Measurements from ENCODE around the gene SPATS2L. TPM values are rescaled to one million over a fixed set of nuclear protein-coding genes. Genes with fewer than 3 reads are reported as not detected.

The SPATS2L gene
- total RNA-seq, 2 donors from 2014 or later = 40.3 to 89.9 TPM

DNA sequence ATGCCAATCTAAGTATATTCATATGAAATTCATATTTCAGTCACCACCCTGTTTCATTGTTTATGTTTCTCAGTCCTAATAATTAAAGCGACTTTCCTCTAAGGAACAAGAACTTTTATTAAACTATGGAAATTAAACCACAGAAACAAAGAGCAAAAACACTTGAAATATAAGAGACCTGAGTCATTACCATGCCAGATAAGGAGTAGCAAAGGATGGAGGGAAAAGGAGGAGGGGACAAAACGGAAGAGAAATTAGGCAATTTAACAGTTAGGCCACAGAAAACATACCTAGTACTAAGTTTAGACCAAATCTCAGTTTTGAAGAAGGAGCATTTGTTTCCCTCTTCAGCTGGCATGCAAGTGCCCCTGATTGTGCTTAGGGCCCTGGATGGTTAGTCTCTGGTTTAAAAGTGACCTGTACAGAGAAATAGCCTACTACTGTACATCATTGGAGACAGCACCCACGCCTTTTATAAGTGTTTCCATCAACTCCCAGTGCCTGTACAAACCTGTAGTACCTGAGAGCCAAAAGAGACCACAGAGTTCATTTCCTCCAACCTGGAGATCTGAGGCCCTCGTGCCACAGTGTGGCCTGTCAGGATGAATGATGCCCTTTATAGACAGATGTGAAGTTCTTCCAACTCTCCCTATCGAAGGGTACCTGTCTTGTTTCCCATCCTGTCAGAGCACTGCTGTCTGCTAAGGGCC lies 74.5 kb downstream of the SPATS2L start:
- Mint-ChIP-seq H3K27ac (no peak overlapping the region), H3K36me3 (ENCODE audit: low read depth) (no peaks in the 10 kb centered on the region), H3K27me3 (ENCODE audit: insufficient read depth) (no peaks in the 10 kb centered on the region), H3K4me1 (peaks cover 58% of the 10 kb centered on the region), H3K9me3 (no peaks in the 10 kb centered on the region), H3K4me3 (no peak overlapping the region)
- peaks cover 36% of the 10 kb centered on the region for H3K4me1 ChIP-seq (ENCODE audit: control insufficient read depth, insufficient read depth, low read length)
- H3K4me3 ChIP-seq (ENCODE audit: low read length) = no peak overlapping the region
- no peaks in the 10 kb centered on the region for H3K27me3 ChIP-seq (ENCODE audit: control insufficient read depth, insufficient read depth, low read length, poor library complexity, severe bottlenecking)
- TF ChIP-seq, protein P1, sequence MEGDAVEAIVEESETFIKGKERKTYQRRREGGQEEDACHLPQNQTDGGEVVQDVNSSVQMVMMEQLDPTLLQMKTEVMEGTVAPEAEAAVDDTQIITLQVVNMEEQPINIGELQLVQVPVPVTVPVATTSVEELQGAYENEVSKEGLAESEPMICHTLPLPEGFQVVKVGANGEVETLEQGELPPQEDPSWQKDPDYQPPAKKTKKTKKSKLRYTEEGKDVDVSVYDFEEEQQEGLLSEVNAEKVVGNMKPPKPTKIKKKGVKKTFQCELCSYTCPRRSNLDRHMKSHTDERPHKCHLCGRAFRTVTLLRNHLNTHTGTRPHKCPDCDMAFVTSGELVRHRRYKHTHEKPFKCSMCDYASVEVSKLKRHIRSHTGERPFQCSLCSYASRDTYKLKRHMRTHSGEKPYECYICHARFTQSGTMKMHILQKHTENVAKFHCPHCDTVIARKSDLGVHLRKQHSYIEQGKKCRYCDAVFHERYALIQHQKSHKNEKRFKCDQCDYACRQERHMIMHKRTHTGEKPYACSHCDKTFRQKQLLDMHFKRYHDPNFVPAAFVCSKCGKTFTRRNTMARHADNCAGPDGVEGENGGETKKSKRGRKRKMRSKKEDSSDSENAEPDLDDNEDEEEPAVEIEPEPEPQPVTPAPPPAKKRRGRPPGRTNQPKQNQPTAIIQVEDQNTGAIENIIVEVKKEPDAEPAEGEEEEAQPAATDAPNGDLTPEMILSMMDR (conservative IDR thresholded peaks at IDR 0.05) = no peak
- H3K27ac ChIP-seq (ENCODE audit: low read depth, low read length) = no peak overlapping the region
- H3K9me3 ChIP-seq (ENCODE audit: control insufficient read depth, low read length) = no peaks in the 10 kb centered on the region
- no peak overlapping the region for H3K9ac ChIP-seq (ENCODE audit: extremely low read depth, low read length, poor library complexity, severe bottlenecking)
- H3K36me3 ChIP-seq (ENCODE audit: control insufficient read depth, insufficient read depth, low read length) = no peaks in the 10 kb centered on the region
- WGBS, 2 experiments (ENCODE audit: insufficient coverage in 1 of 2, insufficient read length in 1 of 2) = 85 to 94% methylated on average over 3 to 5 of the region's 5 CpGs
- DNase-seq = no peak

DNA sequence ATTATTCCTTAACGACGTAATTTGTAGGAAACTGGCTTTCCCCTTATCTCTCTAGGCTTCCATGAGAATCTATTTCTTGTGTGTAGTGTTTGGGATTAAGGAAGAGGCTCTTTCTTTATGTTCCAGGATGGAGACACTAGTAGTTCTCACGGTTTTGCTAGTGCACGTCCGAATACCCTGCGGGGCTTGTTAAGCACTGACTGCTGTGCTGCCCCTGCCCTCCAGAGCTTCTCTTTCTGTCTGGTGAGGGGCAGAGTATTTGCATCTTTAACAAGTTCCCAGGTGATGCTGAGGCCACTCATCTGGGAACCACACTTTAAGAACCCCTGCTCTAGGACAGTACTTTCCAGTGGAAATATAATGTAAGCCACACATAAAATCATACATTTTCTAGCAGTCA lies 76.4 kb downstream of the SPATS2L start:
- WGBS, 2 experiments (ENCODE audit: insufficient coverage in 1 of 2, insufficient read length in 1 of 2) = 65 to 66% methylated on average over 6 of the region's 6 CpGs
- peaks cover 10% of the 10 kb centered on the region for H3K36me3 Mint-ChIP-seq (ENCODE audit: low read depth)
- DNase-seq = no peak
- Histone ChIP-seq H3K4me1 (ENCODE audit: control insufficient read depth, insufficient read depth, low read length) (peaks cover 30% of the 10 kb centered on the region), H3K36me3 (ENCODE audit: control insufficient read depth, insufficient read depth, low read length) (no peaks in the 10 kb centered on the region), H3K9ac (ENCODE audit: extremely low read depth, low read length, poor library complexity, severe bottlenecking) (no peak overlapping the region), H3K9me3 (ENCODE audit: control insufficient read depth, low read length) (no peaks in the 10 kb centered on the region), H3K27me3 (ENCODE audit: control insufficient read depth, insufficient read depth, low read length, poor library complexity, severe bottlenecking) (no peaks in the 10 kb centered on the region), H3K27ac (ENCODE audit: low read depth, low read length) (no peak overlapping the region), H3K4me3 (ENCODE audit: low read length) (no peak overlapping the region)
- no peaks in the 10 kb centered on the region for H3K9me3 Mint-ChIP-seq
- peak overlapping the region; percentile 80 for H3K27ac Mint-ChIP-seq
- TF ChIP-seq, protein P1 (conservative IDR thresholded peaks at IDR 0.05) = no peak
- H3K27me3 Mint-ChIP-seq (ENCODE audit: insufficient read depth) = no peaks in the 10 kb centered on the region
- H3K4me1 Mint-ChIP-seq = peaks cover 39% of the 10 kb centered on the region
- H3K4me3 Mint-ChIP-seq = no peak overlapping the region

GRCh38 chr2:200383380-200384110 lies 77.1 kb downstream of the SPATS2L start:
- H3K4me3 ChIP-seq (ENCODE audit: low read length) = no peak overlapping the region
- Mint-ChIP-seq H3K27ac (peak overlapping the region; percentile 75), H3K4me1 (peaks cover 33% of the 10 kb centered on the region), H3K9me3 (no peaks in the 10 kb centered on the region), H3K4me3 (no peak overlapping the region), H3K27me3 (ENCODE audit: insufficient read depth) (no peaks in the 10 kb centered on the region), H3K36me3 (ENCODE audit: low read depth) (peaks cover 16% of the 10 kb centered on the region)
- H3K9ac ChIP-seq (ENCODE audit: extremely low read depth, low read length, poor library complexity, severe bottlenecking) = no peak overlapping the region
- TF ChIP-seq, protein P1 (conservative IDR thresholded peaks at IDR 0.05) = no peak
- no peaks in the 10 kb centered on the region for H3K9me3 ChIP-seq (ENCODE audit: control insufficient read depth, low read length)
- H3K27ac ChIP-seq (ENCODE audit: low read depth, low read length) = no peak overlapping the region
- peaks cover 24% of the 10 kb centered on the region for H3K4me1 ChIP-seq (ENCODE audit: control insufficient read depth, insufficient read depth, low read length)
- no peak for DNase-seq
- no peaks in the 10 kb centered on the region for H3K36me3 ChIP-seq (ENCODE audit: control insufficient read depth, insufficient read depth, low read length)
- WGBS, 2 experiments (ENCODE audit: insufficient coverage in 1 of 2, insufficient read length in 1 of 2) = 83 to 90% methylated on average over 3 to 5 of the region's 6 CpGs
- H3K27me3 ChIP-seq (ENCODE audit: control insufficient read depth, insufficient read depth, low read length, poor library complexity, severe bottlenecking) = no peaks in the 10 kb centered on the region

Measured in endodermal cell (in vitro differentiated cells).